Transverse colon (tissue), 4 donors: ENCODE results near the gene NDUFS3. TPM values are rescaled to one million over a fixed set of nuclear protein-coding genes. Genes with fewer than 3 reads are reported as not detected.
"Not testable (repeated sequence)": the region's sequence is repeated elsewhere in the genome, so short reads cannot be mapped to it uniquely, and the experiment has no call there.

ENCODE experiments used
- DNase-seq: peaks from one replicate; pipeline ENCODE4 v3.0.0-alpha.2; 2019
- H3K27ac ChIP-seq, 4 donors: fragments of 200-600 bp; sonication (generic); 2 replicates each; pipeline ENCODE4 v1.5.1; 2016 to 2018; ENCODE audit warnings: inconsistent platforms in 4 of 4
- H3K27me3 ChIP-seq: fragments of 200-600 bp; sonication (generic); 2 replicates; pipeline ENCODE4 v1.5.1; 2017; ENCODE audit warnings: inconsistent platforms
- H3K36me3 ChIP-seq, 4 donors: fragments of 200-600 bp; sonication (generic); 2 replicates each; pipeline ENCODE4 v1.5.1; 2017 to 2019; ENCODE audit warnings: inconsistent platforms in 4 of 4
- H3K4me1 ChIP-seq, 4 donors: fragments of 200-600 bp; sonication (generic); 2 replicates each; pipeline ENCODE4 v1.5.1; 2017 to 2020; ENCODE audit warnings: inconsistent platforms in 4 of 4
- H3K4me3 ChIP-seq, 4 donors: fragments of 200-600 bp; sonication (generic); 1 replicate in 1 of 4; 2 replicates in 3 of 4; pipeline versions ENCODE4 v1.5.1 to v1.6.1; 2017 to 2019; ENCODE audit warnings: inconsistent platforms in 4 of 4
- H3K9me3 ChIP-seq, 2 donors: fragments of 200-600 bp; sonication (generic); 2 replicates each; pipeline ENCODE4 v1.5.1; 2017 to 2019; ENCODE audit warnings: inconsistent platforms in 2 of 2
- EP300 ChIP-seq: sonication (generic); formaldehyde crosslinking; IDR thresholded peaks from one replicate; pipeline ENCODE4 v1.6.1; 2017; ENCODE audit warnings: antibody characterized with exemption, low read depth
- POLR2A ChIP-seq: fragments of 450-650 bp; IDR thresholded peaks from one replicate; pipeline ENCODE4 v1.6.1; 2016; ENCODE audit warnings: antibody characterized with exemption, mild to moderate bottlenecking, moderate library complexity
- POLR2AphosphoS5 ChIP-seq, 3 donors: sonication (generic); formaldehyde crosslinking; IDR thresholded peaks; one replicate each; pipeline ENCODE4 v1.6.1; 2016; ENCODE audit warnings: antibody characterized with exemption in 3 of 3
- WGBS, 2 donors: methylation state at CpG; one replicate each; pipeline ENCODE4 v1.1.5; 2018; ENCODE audit warnings: low coverage in 1 of 2; 5-methylcytosine and 5-hydroxymethylcytosine counted together
- in situ Hi-C, 4 donors: fragments of 200-750 bp; cut with MboI; loops; one replicate each; pipeline versions ENCODE4 v1.15.0 to v1.15.1; 2017; ENCODE audit warnings: low sequenced_read_pairs in 3 of 4, low pct_ligation_motif_present in 1 of 4, low pct_unique_long_range_greater_than_20kb in 1 of 4
- intact Hi-C: fragments of 100-400 bp; cut with DNase I; formaldehyde crosslinking; loops from one replicate; pipeline ENCODE4 v1.15.1; 2023; ENCODE audit warnings: low total_unique reads
- total RNA-seq, 4 donors: library from RNA; depleted of rRNA; stranded (reverse); fragments of >200 nt; gene quantifications; one replicate each; pipeline ENCODE4 v1.1.0, GENCODE V29; 2016
- TF ChIP-seq, protein P1 (sequence below), 5 experiments: fragments of 200-600 bp in 3 of 5; fragments of 450-650 bp in 2 of 5; sonication (generic) in 3 of 5; IDR thresholded peaks; 1 replicate in 2 of 5; 2 replicates in 3 of 5; pipeline ENCODE4 v1.5.1; 2016 to 2017; ENCODE audit warnings: antibody characterized with exemption in 5 of 5, inconsistent platforms in 3 of 5, mild to moderate bottlenecking in 2 of 5, moderate library complexity in 1 of 5

NDUFS3 gene
- total RNA-seq, 4 donors from 2014 or later = 72.6 to 256 (median 213) TPM

GRCh38 chr11:47539681-47540039 is 39.2 kb upstream of the NDUFS3 start:
- Histone ChIP-seq H3K4me1 (peaks cover 17 to 74% (median 32%) of the 10 kb centered on the region in 4 donors), H3K4me3 (no peak overlapping the region), H3K9me3 (no peaks in the 10 kb centered on the region), H3K27me3 (no peaks in the 10 kb centered on the region), H3K36me3 (no peaks in the 10 kb centered on the region), H3K27ac (no peak overlapping the region)
- TF ChIP-seq POLR2A (no peak), POLR2AphosphoS5 (IDR thresholded peaks at IDR 0.05) (no peak), EP300 (no peak)
- TF ChIP-seq, protein P1, sequence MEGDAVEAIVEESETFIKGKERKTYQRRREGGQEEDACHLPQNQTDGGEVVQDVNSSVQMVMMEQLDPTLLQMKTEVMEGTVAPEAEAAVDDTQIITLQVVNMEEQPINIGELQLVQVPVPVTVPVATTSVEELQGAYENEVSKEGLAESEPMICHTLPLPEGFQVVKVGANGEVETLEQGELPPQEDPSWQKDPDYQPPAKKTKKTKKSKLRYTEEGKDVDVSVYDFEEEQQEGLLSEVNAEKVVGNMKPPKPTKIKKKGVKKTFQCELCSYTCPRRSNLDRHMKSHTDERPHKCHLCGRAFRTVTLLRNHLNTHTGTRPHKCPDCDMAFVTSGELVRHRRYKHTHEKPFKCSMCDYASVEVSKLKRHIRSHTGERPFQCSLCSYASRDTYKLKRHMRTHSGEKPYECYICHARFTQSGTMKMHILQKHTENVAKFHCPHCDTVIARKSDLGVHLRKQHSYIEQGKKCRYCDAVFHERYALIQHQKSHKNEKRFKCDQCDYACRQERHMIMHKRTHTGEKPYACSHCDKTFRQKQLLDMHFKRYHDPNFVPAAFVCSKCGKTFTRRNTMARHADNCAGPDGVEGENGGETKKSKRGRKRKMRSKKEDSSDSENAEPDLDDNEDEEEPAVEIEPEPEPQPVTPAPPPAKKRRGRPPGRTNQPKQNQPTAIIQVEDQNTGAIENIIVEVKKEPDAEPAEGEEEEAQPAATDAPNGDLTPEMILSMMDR (IDR thresholded peaks at IDR 0.05) = no peak
- in situ Hi-C loops (no loop called here), intact Hi-C loops (no loop called here)
- no peak for DNase-seq
- 36 to 66% methylated on average over 2 of the region's 2 CpGs for WGBS, 2 donors

- in situ Hi-C loops = no loop called here
- WGBS, 2 donors = 89 to 91% methylated on average over 1 to 2 of the region's 2 CpGs
- no peaks in the 10 kb centered on the region for H3K27me3 ChIP-seq
- H3K36me3 ChIP-seq = no peaks in the 10 kb centered on the region
- H3K4me1 ChIP-seq = peaks cover 16 to 70% (median 31%) of the 10 kb centered on the region in 4 donors
- no peaks in the 10 kb centered on the region for H3K9me3 ChIP-seq
- no peak overlapping the region for H3K27ac ChIP-seq
- DNase-seq = no peak
- H3K4me3 ChIP-seq = no peak overlapping the region
- TF ChIP-seq POLR2AphosphoS5 (IDR thresholded peaks at IDR 0.05) = no peak
- TF ChIP-seq EP300 = no peak
- no peak for TF ChIP-seq POLR2A
- TF ChIP-seq, protein P1 (IDR thresholded peaks at IDR 0.05) = no peak
- intact Hi-C loops = no loop called here
Measured at GRCh38 chr11:47541070-47541469, 37.8 kb upstream of the NDUFS3 start.

DNA sequence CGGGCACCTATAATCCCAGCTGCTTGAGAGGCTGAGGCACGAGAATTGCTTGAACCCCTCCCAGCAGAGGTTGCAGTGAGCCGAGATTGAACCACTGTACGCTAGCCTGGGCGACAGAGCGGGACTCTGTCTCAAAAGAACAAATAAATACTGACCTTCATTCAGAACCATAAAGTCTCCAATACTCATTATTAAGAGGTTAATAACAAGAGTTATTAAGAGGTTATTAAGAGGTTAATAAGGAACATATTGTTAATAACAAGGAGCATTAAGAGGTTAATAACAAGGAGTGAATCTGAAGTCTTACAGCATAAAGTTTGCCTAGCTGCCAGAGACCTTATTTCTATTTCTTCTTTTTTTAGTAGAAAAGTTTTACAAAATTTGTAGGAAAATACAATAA is 33.6 kb upstream of the NDUFS3 start:
- intact Hi-C loops (no loop called here), in situ Hi-C loops (no loop called here)
- TF ChIP-seq, protein P1 (IDR thresholded peaks at IDR 0.05) = no peak
- no peak for TF ChIP-seq POLR2A
- TF ChIP-seq EP300 = no peak
- TF ChIP-seq POLR2AphosphoS5 (IDR thresholded peaks at IDR 0.05) = no peak
- H3K4me3 ChIP-seq = no peak overlapping the region
- no peaks in the 10 kb centered on the region for H3K9me3 ChIP-seq
- H3K27me3 ChIP-seq = no peaks in the 10 kb centered on the region
- H3K4me1 ChIP-seq = peaks cover 7 to 63% (median 12%) of the 10 kb centered on the region in 4 donors
- H3K27ac ChIP-seq = no peak overlapping the region
- 95 to 100% methylated on average over 2 to 6 of the region's 6 CpGs for WGBS, 2 donors
- DNase-seq = no peak
- H3K36me3 ChIP-seq = no peaks in the 10 kb centered on the region

DNA sequence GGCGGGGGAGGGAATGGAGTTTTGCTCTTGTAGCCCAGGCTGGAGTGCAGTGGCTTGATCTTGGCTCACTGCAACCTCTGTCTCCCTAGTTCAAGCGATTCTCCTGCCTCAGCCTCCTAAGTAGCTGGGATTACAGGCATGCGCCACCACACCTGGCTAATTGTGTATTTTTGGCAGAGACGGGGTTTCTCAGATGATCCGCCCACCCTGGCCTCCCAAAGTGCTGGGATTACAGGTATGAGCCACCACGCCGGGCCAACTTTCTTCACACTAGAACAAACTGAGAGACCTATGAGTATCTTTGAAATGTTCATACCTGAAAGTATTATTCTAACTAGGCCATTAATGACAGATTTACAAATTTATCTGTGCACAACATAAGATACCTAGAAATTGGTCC is 32.6 kb upstream of the NDUFS3 start:
- in situ Hi-C loops, H3K27ac ChIP-seq, H3K9me3 ChIP-seq, H3K27me3 ChIP-seq, H3K36me3 ChIP-seq, intact Hi-C loops, DNase-seq, H3K4me3 ChIP-seq: not testable (repeated sequence)
- H3K4me1 ChIP-seq = peaks cover 9 to 63% (median 14%) of the 10 kb centered on the region in 4 donors
- 76 to 89% methylated on average over 5 to 7 of the region's 7 CpGs for WGBS, 2 donors
